Kidney glomerular epithelial cell (primary cell): Measurements from ENCODE around the gene FSTL4.
A peak's percentile ranks its signal among the peaks of the same experiment; 100 is the strongest.

ENCODE experiments used
- DNase-seq: peaks from one replicate; lab custom pipeline; 2025; lab: John Stamatoyannopoulos, UW

Gene FSTL4

DNA sequence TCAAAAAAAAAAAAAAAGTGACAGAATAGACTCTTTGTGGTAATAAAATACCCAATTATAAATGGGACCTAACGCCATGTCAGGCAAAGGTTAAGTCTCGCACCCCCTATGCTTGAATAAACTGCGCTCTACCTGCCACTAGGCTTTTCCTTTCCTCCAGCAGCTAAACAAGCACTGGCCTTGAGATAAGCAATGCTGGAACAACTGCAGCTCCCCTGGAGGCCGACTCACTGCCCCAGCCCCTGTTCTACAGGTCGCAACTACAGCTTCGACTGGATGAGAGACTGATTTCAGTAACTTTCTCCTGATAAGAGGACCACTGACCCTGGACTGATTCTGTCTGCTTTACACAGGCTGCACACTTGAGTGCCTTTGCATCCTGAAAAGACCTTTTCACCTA, 350.3 kb downstream of the FSTL4 start:
- DNase-seq = no peak

DNA sequence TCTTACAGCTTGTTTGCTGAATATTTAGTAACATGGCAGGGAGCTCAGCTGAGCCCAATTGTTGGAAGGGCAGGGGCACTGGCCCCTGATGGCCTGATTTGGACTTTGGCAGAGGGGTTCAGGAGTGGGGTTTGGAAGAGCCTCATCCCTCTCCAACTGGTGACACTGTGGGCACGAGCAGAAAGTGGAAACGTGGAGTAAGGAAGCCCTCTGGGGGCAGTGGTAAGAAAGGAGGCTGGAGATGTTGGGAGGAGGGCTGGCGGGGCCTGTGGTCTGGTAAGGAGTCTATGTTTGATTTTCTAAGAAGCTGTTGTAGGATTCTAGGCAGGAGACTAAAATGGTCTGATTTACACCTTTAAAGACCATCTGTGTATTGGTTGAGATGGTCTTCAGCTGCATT, 351.6 kb downstream of the FSTL4 start:
- no peak for DNase-seq

DNA sequence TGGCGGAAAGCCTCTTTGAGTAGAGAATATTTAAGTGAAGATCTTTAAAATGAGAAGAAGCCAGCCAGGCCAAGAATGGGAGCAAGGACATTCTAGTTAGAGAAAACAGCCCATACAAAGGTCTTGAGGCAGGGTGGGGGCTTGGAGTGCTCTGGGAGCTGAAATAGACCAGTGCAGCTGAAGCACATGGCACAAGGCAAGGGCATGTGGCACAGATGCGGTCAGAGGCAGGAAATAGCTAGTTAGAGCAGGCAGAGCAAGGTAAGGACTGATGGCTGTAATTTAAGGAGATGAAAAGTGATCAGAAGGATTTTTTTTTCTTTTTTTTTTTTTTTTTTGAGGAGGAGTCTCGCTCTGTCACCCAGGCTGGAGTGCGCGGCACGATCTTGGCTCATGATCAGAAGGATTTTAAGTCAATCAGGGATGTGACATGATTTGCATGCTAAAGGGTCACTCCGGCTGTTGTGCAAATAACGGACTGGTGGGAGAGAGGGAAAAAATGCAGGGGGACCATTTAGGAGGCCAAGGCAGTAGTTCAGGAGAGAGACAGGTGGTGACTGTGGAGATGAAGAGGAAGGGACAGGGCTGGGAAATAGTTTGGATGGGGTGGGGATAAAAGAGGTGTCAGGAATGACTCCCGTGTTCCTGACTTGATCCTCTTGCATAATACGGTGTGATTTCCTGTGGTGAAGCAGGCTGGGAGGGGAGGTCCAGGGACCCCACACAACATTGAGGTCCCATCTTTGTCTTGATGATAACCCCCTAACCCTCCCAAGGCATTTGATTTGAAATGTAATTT, 352.9 kb downstream of the FSTL4 start:
- no peak for DNase-seq

DNA sequence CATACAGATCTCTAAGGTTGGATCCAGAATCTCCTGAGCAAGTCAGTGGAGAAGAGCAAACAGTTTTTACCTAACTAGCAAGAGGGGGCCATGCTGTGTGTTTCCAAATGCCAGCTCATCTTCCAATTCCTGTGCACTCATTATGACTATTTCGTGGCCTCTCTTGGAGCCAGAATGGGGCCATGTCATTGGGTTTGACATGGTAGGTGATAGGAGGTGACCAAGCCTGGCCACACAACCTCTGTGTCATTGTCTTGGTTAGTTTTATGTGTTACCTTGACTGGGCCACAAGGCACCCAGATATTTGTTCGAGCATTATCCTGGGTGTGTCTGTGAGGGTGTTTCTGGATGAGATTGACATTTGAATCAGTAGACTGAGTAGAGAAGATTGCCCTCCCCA, 354.4 kb downstream of the FSTL4 start:
- no peak for DNase-seq

DNA sequence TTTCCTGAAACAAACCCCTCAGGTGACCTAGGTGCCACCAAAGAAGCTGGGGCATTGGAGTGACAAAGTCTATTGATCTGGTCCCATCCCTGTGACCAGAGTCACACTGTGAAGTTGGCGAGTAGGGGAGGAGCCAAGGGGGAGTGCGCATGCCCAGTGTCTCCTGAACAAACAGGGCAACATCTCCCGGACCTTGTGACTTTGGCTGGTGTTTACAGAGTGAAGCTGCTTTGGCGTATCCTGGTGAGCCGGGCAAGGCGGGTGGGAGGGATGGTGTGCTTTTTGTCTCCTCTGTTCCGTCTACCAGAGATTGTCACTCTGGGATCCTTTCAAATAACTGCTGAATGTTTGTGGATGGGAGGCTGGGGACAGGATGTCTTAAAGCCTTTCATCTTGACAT, 356.1 kb downstream of the FSTL4 start:
- DNase-seq = no peak

DNA sequence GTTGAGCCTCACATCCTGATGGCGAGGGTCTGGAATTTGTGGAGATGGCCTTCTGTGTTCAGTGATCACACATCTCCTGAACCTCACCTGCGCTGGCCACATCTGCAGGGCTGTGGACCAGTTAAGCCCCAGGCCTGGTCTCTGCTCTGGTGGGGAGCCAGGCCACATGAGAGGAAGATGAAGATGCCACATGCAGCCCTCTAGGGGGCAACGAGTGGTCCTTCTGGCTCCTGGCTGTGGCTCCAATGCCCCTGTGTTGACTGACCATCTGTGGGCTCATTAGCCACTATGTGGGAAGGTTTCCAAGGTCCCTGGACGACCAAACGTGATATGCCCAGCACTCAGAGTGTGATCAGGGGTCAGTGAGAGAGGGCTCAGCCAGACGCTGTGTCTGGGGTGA, 357.5 kb downstream of the FSTL4 start:
- no peak for DNase-seq

DNA sequence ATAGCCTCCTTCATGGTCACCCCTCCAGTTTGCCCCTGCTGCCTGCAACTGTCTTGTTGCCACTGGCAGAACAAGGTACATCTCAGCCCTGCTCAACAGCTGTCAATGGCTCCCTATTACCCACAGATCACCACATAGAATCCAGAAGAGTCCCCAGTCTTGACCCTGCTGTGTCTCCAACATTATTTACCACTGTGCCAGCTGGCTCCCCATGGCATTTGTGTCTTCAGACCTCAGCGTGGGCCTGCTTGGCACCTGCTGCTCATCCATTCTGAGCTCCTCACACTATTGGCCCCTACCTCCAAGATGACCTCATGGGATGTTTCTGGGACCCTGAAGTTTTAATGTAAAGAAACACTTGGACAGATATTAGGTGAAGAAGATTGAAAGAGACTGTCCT, 358.7 kb downstream of the FSTL4 start:
- DNase-seq = no peak

DNA sequence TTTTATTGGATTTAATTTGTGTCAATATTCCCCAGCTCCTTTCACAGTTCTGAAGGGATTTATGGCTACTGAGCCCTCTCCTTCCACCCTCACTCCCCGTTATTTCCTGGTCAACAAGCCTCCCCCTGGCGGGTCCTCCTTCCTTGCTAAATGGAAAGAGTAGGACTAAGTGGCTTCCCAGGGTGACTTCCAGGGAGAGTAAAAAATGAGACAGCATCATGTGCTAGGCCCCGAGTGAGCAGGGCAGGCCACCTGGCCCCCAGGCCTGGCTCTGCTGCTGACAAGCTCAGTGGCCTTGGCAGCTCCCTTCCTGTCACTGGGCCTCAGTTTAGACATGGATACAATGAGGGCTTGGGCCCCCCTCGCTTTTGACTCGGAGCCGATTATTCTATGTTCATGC, 359.3 kb downstream of the FSTL4 start:
- DNase-seq = no peak

DNA sequence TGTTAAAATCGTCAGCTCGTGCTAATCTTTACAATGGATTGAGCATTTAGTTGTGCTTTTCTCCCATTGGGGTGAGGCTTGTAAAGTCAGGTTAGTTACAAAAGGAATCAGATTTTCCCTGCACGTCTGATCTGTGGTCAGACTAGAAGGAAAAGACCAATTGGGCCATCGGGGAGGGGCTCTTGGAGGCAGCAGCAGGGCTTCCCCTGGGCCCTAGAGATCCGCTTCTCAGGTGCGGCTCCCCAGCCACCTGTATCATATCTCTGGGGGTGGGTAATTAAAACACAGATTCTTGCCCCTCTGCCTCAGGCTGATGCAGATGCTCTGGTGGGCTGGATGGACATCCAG, 360.2 kb downstream of the FSTL4 start:
- no peak for DNase-seq

DNA sequence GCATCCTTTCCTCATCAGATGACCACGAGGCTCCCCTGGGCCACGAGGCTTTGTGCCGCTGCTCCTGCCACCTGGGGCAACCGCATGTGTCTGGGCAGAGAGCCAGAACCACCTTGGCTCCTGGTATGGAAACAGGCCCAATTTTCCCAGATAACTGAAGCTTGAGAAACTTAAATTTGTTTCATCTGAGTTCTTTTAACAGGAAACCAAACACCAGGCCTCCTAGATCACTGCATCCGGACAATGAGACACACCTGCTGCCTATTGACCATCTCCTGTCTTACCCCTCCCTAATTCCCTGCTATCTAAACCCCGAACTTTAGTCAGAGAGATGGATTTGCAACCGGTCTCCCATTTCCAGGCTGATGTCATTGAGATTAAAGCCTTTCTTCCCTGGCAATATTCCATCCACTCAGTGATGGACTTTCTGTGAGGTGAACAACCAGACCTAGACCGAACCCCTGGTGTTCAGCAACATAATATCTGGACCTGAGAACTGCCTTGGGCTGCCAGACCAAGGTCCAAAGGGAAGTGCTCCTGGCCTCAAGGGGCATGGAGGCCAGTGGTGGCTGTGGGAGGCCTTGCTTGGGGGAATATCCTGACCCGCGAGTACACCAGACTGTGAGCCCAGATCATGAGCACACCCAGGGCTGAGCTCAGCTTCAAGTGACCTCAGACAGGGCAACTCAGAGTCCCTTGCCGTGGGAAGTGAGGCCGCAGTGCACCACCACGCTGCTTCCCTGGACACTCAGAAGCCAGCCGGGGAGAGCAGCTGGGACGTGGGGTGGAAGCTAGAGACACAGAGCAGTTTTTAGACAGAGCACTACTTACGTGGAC, 360.8 kb downstream of the FSTL4 start:
- DNase-seq = no peak

DNA sequence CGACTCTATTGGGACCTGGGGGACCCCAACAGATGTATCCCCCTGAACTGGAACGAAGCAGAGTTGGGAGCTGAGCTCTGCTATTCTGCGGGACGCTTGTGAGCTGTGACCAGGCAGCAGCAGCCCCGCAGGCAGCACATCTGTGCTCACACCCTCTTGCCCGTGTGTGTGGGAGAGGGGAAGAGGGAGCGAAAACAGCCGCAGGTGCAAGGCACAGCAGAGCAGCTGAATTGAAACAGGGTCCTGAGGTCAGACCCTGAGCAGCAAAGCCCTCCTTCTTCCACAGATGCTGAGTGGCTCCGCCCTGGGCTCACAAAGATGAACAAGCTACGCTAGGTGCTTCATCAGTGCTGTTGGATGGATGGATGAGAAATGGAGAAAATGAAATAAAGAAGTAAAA, 361.8 kb downstream of the FSTL4 start:
- no peak for DNase-seq

DNA sequence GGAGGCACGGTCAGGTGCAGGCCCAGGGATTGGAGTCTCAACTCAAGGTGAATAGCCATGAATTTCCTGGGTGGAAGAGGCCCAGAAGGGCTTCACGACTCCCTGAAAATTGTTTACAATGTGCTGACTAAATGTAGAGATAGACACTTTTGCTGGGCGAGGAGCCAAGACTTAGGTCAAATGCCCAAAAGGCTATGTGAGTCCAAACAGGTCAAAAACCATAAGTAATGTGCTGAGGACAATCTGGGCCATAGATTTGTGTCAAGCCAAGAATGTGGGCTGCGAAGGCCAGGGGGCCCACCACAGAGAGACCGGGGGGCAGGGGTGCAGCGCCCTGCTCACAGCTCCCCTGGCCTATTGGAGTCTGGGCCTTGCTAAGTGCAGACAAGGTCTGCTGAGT, 362.7 kb downstream of the FSTL4 start:
- DNase-seq = no peak

DNA sequence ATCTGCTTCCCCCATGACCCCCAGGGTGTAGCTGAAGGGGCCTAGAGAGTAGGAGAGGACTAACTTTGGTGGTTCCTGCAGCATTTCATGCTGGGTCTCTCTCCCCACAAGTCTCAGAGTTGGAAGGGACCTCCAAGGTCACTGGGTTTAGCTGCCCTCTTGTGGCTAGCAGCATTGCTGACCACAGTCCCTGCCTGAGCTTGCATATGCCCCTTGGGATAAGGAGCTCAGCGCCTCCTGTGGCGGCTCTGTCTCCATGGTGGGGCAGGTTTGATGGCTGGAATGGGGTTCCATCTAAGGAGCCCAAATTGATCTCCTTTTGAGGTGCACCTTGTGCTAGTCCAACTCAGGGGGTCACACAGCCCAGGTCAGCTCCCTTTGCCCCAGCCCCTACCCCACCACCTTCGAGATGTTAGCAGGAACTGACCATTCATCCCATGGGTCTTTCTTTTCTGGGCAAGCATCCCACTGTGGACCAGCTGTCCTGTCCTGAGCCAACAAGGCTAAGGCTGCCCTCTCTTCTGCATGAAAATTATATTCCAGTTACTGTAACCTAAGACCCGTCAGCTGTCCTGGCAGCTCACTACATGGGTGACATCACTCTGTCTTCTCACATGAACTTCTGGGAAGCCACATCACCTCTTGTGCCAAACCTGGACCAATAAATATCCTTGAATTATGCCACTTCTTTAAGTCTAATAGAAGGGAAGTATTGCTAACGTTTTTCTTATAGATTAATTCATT, 364.3 kb downstream of the FSTL4 start:
- DNase-seq = no peak

DNA sequence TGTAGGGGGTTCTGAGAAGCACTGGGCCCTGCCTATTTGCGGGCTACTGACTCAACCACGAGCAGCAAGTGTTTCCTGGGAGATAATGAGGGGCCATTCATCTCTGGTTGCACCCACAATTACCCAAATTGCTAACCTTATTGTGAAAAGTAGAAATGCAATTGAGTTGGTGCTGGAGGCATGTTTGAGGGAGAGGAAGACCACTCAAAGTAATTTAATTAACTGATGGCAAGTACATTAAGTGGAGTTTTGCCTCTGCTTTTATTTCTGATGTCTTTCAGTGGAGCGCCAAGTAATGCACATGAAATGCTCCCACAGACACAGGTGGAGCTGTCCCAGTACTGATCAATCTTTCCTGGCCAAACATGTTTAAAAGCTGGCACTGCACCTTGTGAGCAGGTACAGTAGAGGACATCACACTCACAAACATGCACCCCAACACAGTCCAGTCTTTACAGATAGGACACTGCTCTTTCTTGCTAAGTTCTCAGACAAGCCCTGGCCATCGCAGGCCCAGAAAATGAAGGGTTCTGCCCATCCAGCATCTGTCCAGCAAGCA, 365.1 kb downstream of the FSTL4 start:
- DNase-seq = no peak

DNA sequence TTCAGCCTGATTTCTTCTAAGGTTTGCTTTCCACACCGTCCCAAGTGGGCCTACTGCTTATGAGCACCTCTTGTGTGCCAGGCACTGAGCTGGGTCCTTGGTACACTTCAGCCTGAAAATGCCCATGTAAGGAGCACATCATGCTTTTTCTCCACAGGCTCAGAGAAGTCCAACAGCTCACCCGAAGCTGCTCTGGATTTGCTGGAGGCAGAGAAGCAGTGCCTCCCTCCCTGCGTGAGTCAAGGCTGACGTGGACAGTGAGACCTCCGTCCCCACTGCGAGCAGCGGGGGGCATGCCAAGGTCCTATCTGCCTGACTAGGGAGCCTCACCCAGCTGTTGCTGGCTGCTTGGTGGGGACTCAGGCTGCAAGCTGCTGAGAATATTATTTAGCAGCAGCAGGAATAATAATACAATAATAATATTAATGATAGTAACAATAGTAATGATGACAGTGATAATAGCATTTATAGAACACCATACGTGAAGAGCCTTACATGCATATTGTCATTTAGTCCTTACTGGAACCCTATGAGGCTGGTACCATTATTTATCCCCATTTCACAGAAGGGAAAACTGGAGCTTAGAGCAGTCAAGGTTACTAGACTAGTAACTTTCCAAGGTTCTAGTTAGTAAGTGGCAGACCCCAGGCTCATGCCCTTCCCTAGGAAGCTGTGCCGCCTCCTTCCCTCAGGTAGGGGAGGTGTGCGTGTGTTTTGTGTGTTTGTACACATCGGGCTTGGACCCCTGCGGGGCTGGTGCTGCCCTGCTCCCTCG, 365.8 kb downstream of the FSTL4 start:
- DNase-seq = no peak

DNA sequence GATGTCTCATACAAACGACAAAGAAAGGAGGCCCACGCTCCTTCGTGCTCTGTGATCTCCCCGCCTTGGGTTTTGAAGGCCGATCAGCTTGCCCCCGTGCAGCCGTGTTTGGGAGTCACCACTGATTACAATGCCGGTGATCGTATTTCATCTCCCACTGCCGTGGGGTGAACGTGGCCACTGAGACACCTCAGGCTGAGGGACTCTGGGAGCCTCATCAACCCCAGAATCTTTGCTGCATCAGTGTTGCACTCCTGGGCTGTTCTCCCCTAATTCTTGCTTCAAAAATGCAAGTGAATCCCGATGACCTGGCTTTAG, 366.3 kb downstream of the FSTL4 start:
- DNase-seq = no peak

DNA sequence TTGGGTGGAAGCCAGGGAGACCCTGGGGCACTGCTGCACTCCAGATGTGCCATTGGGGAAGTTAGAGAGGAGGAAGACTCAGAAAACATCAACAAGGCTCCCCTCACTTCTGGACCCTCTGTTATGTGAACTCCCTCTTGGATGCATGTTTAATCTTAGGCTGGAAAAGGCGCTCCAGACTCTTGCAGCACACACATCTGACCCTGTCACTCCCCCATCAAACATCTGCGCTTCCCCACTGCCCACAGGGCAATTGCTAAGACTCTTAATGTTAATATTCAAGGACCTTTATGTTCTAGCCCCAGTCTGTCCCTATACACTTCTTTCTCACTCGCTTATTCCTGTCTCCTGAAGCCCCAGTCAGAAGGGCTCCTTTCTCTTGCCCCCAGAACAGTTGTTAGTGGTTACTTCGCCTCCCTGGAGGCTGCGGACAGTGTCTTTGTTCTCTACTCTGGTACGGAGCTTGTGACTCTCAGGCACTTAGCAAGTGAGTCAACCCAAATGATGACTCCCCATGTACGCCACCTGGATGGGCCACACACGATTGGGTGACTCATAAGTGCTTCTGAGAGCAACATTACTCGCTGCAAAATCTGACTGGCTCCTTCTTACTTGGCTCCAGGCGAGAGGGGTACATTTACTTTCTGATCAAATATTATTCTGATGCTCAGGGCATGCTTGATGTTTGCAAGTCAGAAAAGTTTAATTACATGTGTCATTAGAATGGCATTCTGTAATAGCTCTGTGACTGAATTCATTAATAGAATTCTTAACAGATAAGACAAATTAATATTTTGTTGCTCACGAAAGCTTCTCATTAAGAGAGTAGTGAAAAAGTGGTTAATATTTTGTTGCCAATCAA, 366.9 kb downstream of the FSTL4 start:
- DNase-seq = peak; percentile 80

DNA sequence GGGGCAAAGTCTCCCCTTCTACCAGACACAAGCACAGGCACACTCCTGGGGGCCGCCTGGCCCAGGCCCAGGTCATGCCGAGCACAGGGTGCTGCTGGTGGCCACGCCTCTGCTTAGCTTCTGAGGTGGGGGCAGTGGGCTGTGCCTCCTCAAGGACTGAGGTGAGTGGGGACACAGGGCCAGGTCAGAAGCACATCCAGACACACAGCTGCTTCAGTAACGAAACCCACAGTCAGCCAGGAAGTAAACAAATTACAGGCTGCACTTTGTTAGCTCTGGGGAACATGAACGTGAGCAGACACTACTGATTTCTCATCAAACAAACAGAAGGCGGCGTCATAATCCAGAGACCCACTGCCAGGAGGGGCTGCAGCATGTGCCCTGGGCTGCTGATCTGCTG, 368.1 kb downstream of the FSTL4 start:
- no peak for DNase-seq

DNA sequence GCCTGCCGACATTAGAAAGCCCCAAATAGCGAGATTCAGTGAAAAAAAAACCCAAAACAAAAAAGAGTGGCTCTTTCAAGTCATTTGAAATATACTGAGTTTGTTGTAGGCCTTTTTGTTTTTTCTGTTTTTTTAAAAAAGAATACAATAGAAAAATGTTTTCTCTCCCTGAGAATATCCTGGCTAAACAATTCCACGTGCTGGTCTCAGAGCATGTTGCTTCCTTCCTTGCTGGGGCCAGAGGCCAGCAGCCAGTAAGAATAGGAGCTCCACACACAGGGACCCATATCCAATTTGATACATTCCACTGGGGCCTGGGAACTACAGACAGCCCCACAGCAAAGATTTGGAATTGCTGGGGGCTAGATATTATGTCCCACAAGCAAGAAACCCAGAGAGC, 369.1 kb downstream of the FSTL4 start:
- no peak for DNase-seq

DNA sequence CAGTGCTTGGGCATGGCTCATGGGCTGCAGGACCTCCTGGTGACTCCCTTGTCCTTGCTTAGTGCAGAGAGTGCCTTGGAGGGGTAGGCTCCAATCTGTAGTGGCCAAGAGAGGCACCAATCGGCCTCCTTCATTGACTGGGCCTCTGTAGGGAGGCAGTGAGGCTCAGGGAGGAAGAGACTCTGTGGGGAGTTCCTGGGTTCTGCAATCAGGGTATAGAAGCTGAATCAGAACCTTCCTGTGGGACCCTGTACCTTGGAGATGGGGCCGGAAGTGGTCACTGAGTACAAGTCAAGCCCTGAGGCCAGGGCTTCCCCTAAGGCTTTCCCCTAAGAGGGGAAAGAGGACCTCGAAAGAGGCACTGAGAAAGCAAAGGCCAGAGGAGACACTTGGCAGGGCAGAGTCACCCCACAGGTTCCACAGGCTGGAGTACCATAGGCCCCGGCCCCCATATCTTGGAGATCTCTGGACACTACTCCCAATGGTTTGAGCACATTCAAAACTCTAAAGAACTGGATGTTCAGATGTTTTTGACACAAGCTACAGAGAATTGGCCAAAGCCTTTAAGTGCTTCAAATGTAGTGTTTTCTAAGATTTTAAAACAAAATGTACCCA, 370.0 kb downstream of the FSTL4 start:
- DNase-seq = no peak
